T-helper 1 cell treated with Interleukin-12 subunit alpha and Interleukin-12 subunit beta and Interleukin-4 antibody, amounts not matched to agents 30 ng/mL and 1 ng/mL, for 36 hours (primary cell): ENCODE measurements around the gene PCDH9. TPM values are rescaled to one million over a fixed set of nuclear protein-coding genes. Genes with fewer than 3 reads are reported as not detected.

Source experiments
- intact Hi-C: fragments of 100-400 bp; cut with micrococcal nuclease; formaldehyde crosslinking; loops from one replicate; pipeline ENCODE4 v1.15.1; 2024
- total RNA-seq: library from RNA; stranded (reverse); gene quantifications from 2 replicates; pipeline ENCODE4 v1.2.3, GENCODE V29; 2022

Gene PCDH9
- total RNA-seq, 1 donor from 2014 or later = 0.10 TPM

GRCh38 chr13:67226696-67227095 is 3.4 kb downstream of the PCDH9 start:
- intact Hi-C loops = no loop called here

- intact Hi-C loops = no loop called here
These were observed 4.6 kb downstream of the PCDH9 start for GRCh38 chr13:67225252-67226159.

GRCh38 chr13:67224148-67224846 is 5.8 kb downstream of the PCDH9 start:
- intact Hi-C loops = no loop called here

GRCh38 chr13:67223742-67224141 is 6.4 kb downstream of the PCDH9 start:
- intact Hi-C loops = no loop called here

- intact Hi-C loops = no loop called here
These were observed 7.1 kb downstream of the PCDH9 start for GRCh38 chr13:67223024-67223423.

- intact Hi-C loops = no loop called here
These were observed 8.4 kb downstream of the PCDH9 start for GRCh38 chr13:67221630-67222226.

GRCh38 chr13:67219113-67219512 is 11.0 kb downstream of the PCDH9 start:
- intact Hi-C loops = no loop called here

- intact Hi-C loops = no loop called here
These were observed 12.3 kb downstream of the PCDH9 start for GRCh38 chr13:67217880-67218279.

- intact Hi-C loops = no loop called here
These were observed 13.3 kb downstream of the PCDH9 start for GRCh38 chr13:67216864-67217263.

GRCh38 chr13:67210208-67210607 is 19.9 kb downstream of the PCDH9 start:
- intact Hi-C loops = no loop called here

GRCh38 chr13:67208552-67208951 is 21.6 kb downstream of the PCDH9 start:
- intact Hi-C loops = no loop called here

GRCh38 chr13:67204764-67205163 is 25.4 kb downstream of the PCDH9 start:
- intact Hi-C loops = no loop called here

GRCh38 chr13:67200605-67201004 is 29.5 kb downstream of the PCDH9 start:
- intact Hi-C loops = no loop called here

GRCh38 chr13:67200183-67200582 is 30.0 kb downstream of the PCDH9 start:
- intact Hi-C loops = no loop called here

GRCh38 chr13:67197704-67198103 is 32.4 kb downstream of the PCDH9 start:
- intact Hi-C loops = no loop called here

GRCh38 chr13:67193979-67194378 is 36.2 kb downstream of the PCDH9 start:
- intact Hi-C loops = no loop called here

- intact Hi-C loops = no loop called here
These were observed 37.4 kb downstream of the PCDH9 start for GRCh38 chr13:67192751-67193150.

- intact Hi-C loops = no loop called here
These were observed 43.1 kb downstream of the PCDH9 start for GRCh38 chr13:67186995-67187569.

GRCh38 chr13:67184247-67184646 is 45.9 kb downstream of the PCDH9 start:
- intact Hi-C loops = no loop called here

GRCh38 chr13:67183151-67183550 is 47.0 kb downstream of the PCDH9 start:
- intact Hi-C loops = no loop called here

GRCh38 chr13:67175836-67176459 is 54.2 kb downstream of the PCDH9 start:
- intact Hi-C loops = no loop called here
